K562 (cell line): Measurements from ENCODE around the gene CPSF7. TPM values are rescaled to one million over a fixed set of nuclear protein-coding genes. Genes with fewer than 3 reads are reported as not detected.

Experiments
- ATF7 ChIP-seq: fragments of 450-650 bp; IDR thresholded peaks from 2 replicates; pipeline ENCODE4 v1.7.1; 2014; ENCODE audit warnings: mild to moderate bottlenecking, moderate library complexity
- DIDO1 ChIP-seq: fragments of 450-650 bp; IDR thresholded peaks from 2 replicates; pipeline ENCODE4 v1.6.1; 2016; ENCODE audit warnings: low read depth, missing biosample characterization, missing genetic modification characterization
- E2F3 ChIP-seq: fragments of 250-450 bp; sonication (Bioruptor Pico); IDR thresholded peaks from 2 replicates; pipeline ENCODE4 v1.4.0; 2020; ENCODE audit warnings: mild to moderate bottlenecking
- E2F4 ChIP-seq: sonication (generic); formaldehyde crosslinking; IDR thresholded peaks from 2 replicates; pipeline ENCODE4 v1.8.0; 2022; ENCODE audit warnings: mild to moderate bottlenecking, low read depth, missing genetic modification reagents
- GATAD2B ChIP-seq: fragments of 450-650 bp; IDR thresholded peaks from 2 replicates; pipeline ENCODE4 v1.6.1; 2017; ENCODE audit warnings: mild to moderate bottlenecking, borderline replicate concordance
- HNRNPL ChIP-seq: fragments of 200-400 bp; formaldehyde crosslinking; IDR thresholded peaks from 2 replicates; pipeline ENCODE4 v1.6.1; 2017; ENCODE audit warnings: low read depth, mild to moderate bottlenecking, low read length
- KAT8 ChIP-seq: fragments of 450-650 bp; IDR thresholded peaks from 2 replicates; pipeline ENCODE4 v1.6.1; 2016; ENCODE audit warnings: low read depth, mild to moderate bottlenecking
- LCOR ChIP-seq: sonication (generic); formaldehyde crosslinking; IDR thresholded peaks from 2 replicates; pipeline ENCODE4 v1.8.0; 2022; ENCODE audit warnings: mild to moderate bottlenecking, missing genetic modification reagents
- MED1 ChIP-seq: sonication (generic); formaldehyde crosslinking; IDR thresholded peaks from 2 replicates; pipeline ENCODE4 v1.8.1; 2023; ENCODE audit warnings: missing genetic modification reagents, borderline replicate concordance
- MITF ChIP-seq: IDR thresholded peaks from 2 replicates; pipeline ENCODE4 v1.6.1; 2014; ENCODE audit warnings: antibody characterized with exemption
- MLX ChIP-seq, 2 experiments: fragments of 450-650 bp in 1 of 2; sonication (generic) in 1 of 2; formaldehyde crosslinking; conservative IDR thresholded peaks; 2 replicates each; pipeline versions ENCODE4 v1.4.0 to v1.8.1; 2020 to 2022; ENCODE audit warnings: mild to moderate bottlenecking in 1 of 2, missing genetic modification reagents in 1 of 2
- MYBL2 ChIP-seq, 2 experiments: fragments of 450-650 bp in 1 of 2; sonication (generic) in 1 of 2; formaldehyde crosslinking in 1 of 2; IDR thresholded peaks; 2 replicates each; pipeline versions ENCODE4 v1.6.1 to v1.8.1; 2017 to 2022; ENCODE audit warnings: borderline replicate concordance in 1 of 2, inconsistent platforms in 1 of 2, low read depth in 1 of 2, mild to moderate bottlenecking in 1 of 2, missing genetic modification reagents in 1 of 2, moderate library complexity in 1 of 2
- NONO ChIP-seq, 2 experiments: fragments of 200-400 bp in 1 of 2; fragments of 450-650 bp in 1 of 2; formaldehyde crosslinking in 1 of 2; IDR thresholded peaks; 2 replicates each; pipeline ENCODE4 v1.6.1; 2017; ENCODE audit warnings: low read depth in 2 of 2, mild to moderate bottlenecking in 2 of 2, moderate library complexity in 2 of 2, low read length in 1 of 2
- STAG1 ChIP-seq: sonication (generic); formaldehyde crosslinking; IDR thresholded peaks from 2 replicates; pipeline ENCODE4 v1.5.0; 2020; ENCODE audit warnings: missing genetic modification reagents, borderline replicate concordance
- TCF7L2 ChIP-seq: fragments of 150-350 bp; IDR thresholded peaks from 2 replicates; pipeline ENCODE4 v1.6.1; 2016; ENCODE audit warnings: low read depth, mild to moderate bottlenecking, low read length, moderate library complexity
- ZBTB26 ChIP-seq: fragments of 450-650 bp; formaldehyde crosslinking; IDR thresholded peaks from 2 replicates; pipeline ENCODE4 v1.4.0; 2022; ENCODE audit warnings: missing genetic modification characterization
- ZC3H4 ChIP-seq: sonication (generic); formaldehyde crosslinking; IDR thresholded peaks from 2 replicates; pipeline ENCODE4 v1.9.0; 2021; ENCODE audit warnings: missing genetic modification reagents, borderline replicate concordance
- ZNF232 ChIP-seq: sonication (generic); formaldehyde crosslinking; IDR thresholded peaks from 2 replicates; pipeline ENCODE4 v1.8.0; 2022; ENCODE audit warnings: mild to moderate bottlenecking, missing genetic modification reagents
- ZNF282 ChIP-seq: sonication (generic); formaldehyde crosslinking; IDR thresholded peaks from 2 replicates; pipeline ENCODE4 v1.8.1; 2023; ENCODE audit warnings: missing genetic modification reagents
- ZNF644 ChIP-seq: fragments of 200-800 bp; sonication (Bioruptor generic); IDR thresholded peaks from 2 replicates; pipeline ENCODE4 v1.6.1; 2016; ENCODE audit warnings: low read depth, missing genetic modification characterization, missing compliant biosample characterization
- polyA plus RNA-seq, 8 experiments: library from polyadenylated mRNA; depleted of rRNA in 4 of 8; stranded (reverse) in 5 of 8; unstranded in 3 of 8; fragments of >200 nt; fragmentation: Nextera tagmentation in 2 of 8; fragmentation: Illumina TruSeq in 1 of 8; extraction: Ambion mirVana in 2 of 8; extraction: Trizol in 1 of 8; gene quantifications; 2 replicates each; pipeline versions ENCODE4 v1.2.1 to v1.2.3, GENCODE V29; 2011 to 2014; ENCODE audit warnings: inconsistent platforms in 1 of 8, missing spikeins in 1 of 8
- total RNA-seq, 7 experiments: library from RNA; depleted of rRNA in 6 of 7; stranded (reverse); fragments of >200 nt in 6 of 7; fragmentation: Illumina TruSeq in 2 of 7; extraction: Trizol in 2 of 7; gene quantifications; 2 replicates each; pipeline versions ENCODE4 v1.2.1 to v1.2.3, GENCODE V29; 2011 to 2021; ENCODE audit warnings: low replicate concordance in 1 of 7

The CPSF7 gene
- total and polyA plus RNA-seq, 9 of the 15 experiments (the other 6 are each of a cell fraction or from before 2014, with no cell fraction given): 14.8 to 104 (median 44.1) TPM

GRCh38 chr11:61361741-61362541 is 67.8 kb downstream of the CPSF7 start, which contains the start of the genes CYB561A3 and TMEM138 (continued):
- TF ChIP-seq TCF7L2 (no peak), DIDO1 (peak; percentile 54; the same call in 1 of the 2 replicates), ZNF644 (tag) (no peak), ZBTB26 (peak; percentile 82), HNRNPL (peak; percentile 85), KAT8 (no peak), STAG1 (CRISPR knock-in tag) (no peak), MYBL2 (IDR thresholded peaks at IDR 0.05; ENCODE audit: low read depth) (peak; percentile 83), MYBL2 (CRISPR knock-in tag; IDR thresholded peaks at IDR 0.05; ENCODE audit: borderline replicate concordance) (no peak), LCOR (CRISPR knock-in tag) (peak; percentile 76), NONO (IDR thresholded peaks at IDR 0.05; ENCODE audit: low read depth in 2 of 2, low read length in 1 of 2) (peak in 1 of 2 experiments; percentile 67; a peak in 1 of 4 replicates), ATF7 (peak; percentile 77), MLX (CRISPR knock-in tag; conservative IDR thresholded peaks at IDR 0.05) (no peak), E2F4 (peak; percentile 80; the same call in 1 of the 2 replicates), MITF (0 out of 2 replicates have a peak, but pooled peaks have one; percentile 23), E2F3 (CRISPR knock-in tag) (peak; percentile 92), MED1 (CRISPR knock-in tag) (no peak), ZNF282 (CRISPR knock-in tag) (no peak), ZNF232 (peak; percentile 49; the same call in 1 of the 2 replicates), GATAD2B (no peak), ZC3H4 (CRISPR knock-in tag) (no peak)
